ENCODE measurements around the gene EGFL8. TPM values are rescaled to one million over a fixed set of nuclear protein-coding genes. Genes with fewer than 3 reads are reported as not detected.

The EGFL8 gene
- total RNA-seq, 1 donor = 0.72 TPM

DNA sequence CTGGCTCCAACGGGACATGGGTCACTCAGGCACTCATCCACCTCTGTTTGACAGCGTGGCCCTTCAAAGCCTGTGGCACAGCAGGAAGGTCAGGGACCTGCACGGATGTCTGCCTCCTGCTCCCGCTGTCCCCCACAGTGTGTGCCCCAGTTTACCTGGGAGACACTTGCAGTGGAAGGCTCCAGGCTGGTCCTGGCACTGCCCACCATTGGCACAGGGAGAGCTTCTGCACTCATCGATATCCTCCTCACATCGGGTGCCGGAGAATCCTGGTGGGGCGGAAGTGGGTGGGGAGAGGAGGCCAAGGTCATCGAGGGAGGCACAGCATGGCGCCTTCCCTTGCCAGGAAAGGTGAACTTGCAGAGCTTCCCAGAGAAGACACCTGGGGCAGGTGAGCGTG is 52.6 kb downstream of the EGFL8 start:
- TF ChIP-seq, protein P1, sequence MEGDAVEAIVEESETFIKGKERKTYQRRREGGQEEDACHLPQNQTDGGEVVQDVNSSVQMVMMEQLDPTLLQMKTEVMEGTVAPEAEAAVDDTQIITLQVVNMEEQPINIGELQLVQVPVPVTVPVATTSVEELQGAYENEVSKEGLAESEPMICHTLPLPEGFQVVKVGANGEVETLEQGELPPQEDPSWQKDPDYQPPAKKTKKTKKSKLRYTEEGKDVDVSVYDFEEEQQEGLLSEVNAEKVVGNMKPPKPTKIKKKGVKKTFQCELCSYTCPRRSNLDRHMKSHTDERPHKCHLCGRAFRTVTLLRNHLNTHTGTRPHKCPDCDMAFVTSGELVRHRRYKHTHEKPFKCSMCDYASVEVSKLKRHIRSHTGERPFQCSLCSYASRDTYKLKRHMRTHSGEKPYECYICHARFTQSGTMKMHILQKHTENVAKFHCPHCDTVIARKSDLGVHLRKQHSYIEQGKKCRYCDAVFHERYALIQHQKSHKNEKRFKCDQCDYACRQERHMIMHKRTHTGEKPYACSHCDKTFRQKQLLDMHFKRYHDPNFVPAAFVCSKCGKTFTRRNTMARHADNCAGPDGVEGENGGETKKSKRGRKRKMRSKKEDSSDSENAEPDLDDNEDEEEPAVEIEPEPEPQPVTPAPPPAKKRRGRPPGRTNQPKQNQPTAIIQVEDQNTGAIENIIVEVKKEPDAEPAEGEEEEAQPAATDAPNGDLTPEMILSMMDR (IDR thresholded peaks at IDR 0.05; ENCODE audit: insufficient read depth, low read length) = no peak
- DNase-seq (ENCODE audit: low read depth) = no peak

More for the DNA sequence above, 52.6 kb downstream of the EGFL8 start:
- H3K4me3 ChIP-seq (ENCODE audit: low read depth, low read length) = no peak overlapping the region

Small RNA genes within 50 kb of the gene (small RNA-seq; reads per million reads assigned to genes)
- gene AL662884.1 = not detected
- not detected for gene MIR6833

Other genes starting within 250 kb of the EGFL8 start
- 4.4 and 48.2 TPM in 2 replicates for gene C2, start 236.9 kb upstream of the EGFL8 start, total RNA-seq (ENCODE audit: low replicate concordance)
- gene CFB, start 218.5 kb upstream of the EGFL8 start, total RNA-seq (ENCODE audit: low replicate concordance) = 32.9 and 39.1 TPM in 2 replicates
- 36.6 and 109 TPM in 2 replicates for gene NELFE, start 205.6 kb upstream of the EGFL8 start, total RNA-seq (ENCODE audit: low replicate concordance)
- 30.7 and 42.8 TPM in 2 replicates for gene SKIC2, start 205.4 kb upstream of the EGFL8 start, total RNA-seq (ENCODE audit: low replicate concordance)
- gene DXO, start 192.5 kb upstream of the EGFL8 start, total RNA-seq (ENCODE audit: low replicate concordance) = 15.9 and 28.8 TPM in 2 replicates
- gene C4A, start 182.5 kb upstream of the EGFL8 start, total RNA-seq (ENCODE audit: low replicate concordance) = 5.2 and 33.5 TPM in 2 replicates
- gene C4B, start 149.8 kb upstream of the EGFL8 start, total RNA-seq (ENCODE audit: low replicate concordance) = 4.1 and 19.4 TPM in 2 replicates
- 0.09 and 1.3 TPM in 2 replicates for gene CYP21A2, start 126.2 kb upstream of the EGFL8 start, total RNA-seq (ENCODE audit: low replicate concordance)
- 54.0 and 315 TPM in 2 replicates for gene TNXB, start 55.3 kb upstream of the EGFL8 start, total RNA-seq (ENCODE audit: low replicate concordance)
- gene ATF6B, start 36.3 kb upstream of the EGFL8 start, total RNA-seq (ENCODE audit: low replicate concordance) = 23.8 and 40.6 TPM in 2 replicates
- 5.6 and 7.9 TPM in 2 replicates for gene FKBPL, start 34.3 kb upstream of the EGFL8 start, total RNA-seq (ENCODE audit: low replicate concordance)
- gene PRRT1, start 12.7 kb upstream of the EGFL8 start, total RNA-seq (ENCODE audit: low replicate concordance) = 0.41 and 0.54 TPM in 2 replicates
- 7.1 and 30.2 TPM in 2 replicates for gene PPT2, start 10.5 kb upstream of the EGFL8 start, total RNA-seq (ENCODE audit: low replicate concordance)
- gene AGPAT1, start 11.5 kb downstream of the EGFL8 start, total RNA-seq (ENCODE audit: low replicate concordance) = 19.1 and 41.1 TPM in 2 replicates
- gene RNF5, start 13.8 kb downstream of the EGFL8 start, total RNA-seq (ENCODE audit: low replicate concordance) = 13.2 and 43.5 TPM in 2 replicates
- 0.16 and 0.18 TPM in 2 replicates for gene AGER, start 19.7 kb downstream of the EGFL8 start, total RNA-seq (ENCODE audit: low replicate concordance)
- gene PBX2, start 25.6 kb downstream of the EGFL8 start, total RNA-seq (ENCODE audit: low replicate concordance) = 6.5 and 19.6 TPM in 2 replicates
- gene GPSM3, start 28.0 kb downstream of the EGFL8 start, total RNA-seq (ENCODE audit: low replicate concordance) = 0.90 TPM in 1 of 2 replicates, not detected in the other
- gene NOTCH4, start 59.5 kb downstream of the EGFL8 start, total RNA-seq (ENCODE audit: low replicate concordance) = 1.1 and 2.2 TPM in 2 replicates
- not detected in 2 replicates for gene TSBP1, start 207.3 kb downstream of the EGFL8 start, total RNA-seq (ENCODE audit: low replicate concordance)
- not detected in 2 replicates for gene BTNL2, start 242.6 kb downstream of the EGFL8 start, total RNA-seq (ENCODE audit: low replicate concordance)

All from fibroblast of the aortic adventitia (primary cell).